ENCODE data around the gene LITAF. TPM values are rescaled to one million over a fixed set of nuclear protein-coding genes. Genes with fewer than 3 reads are reported as not detected.

Gene LITAF
- total RNA-seq, 2 donors from 2014 or later, result 36.6 to 62.9 TPM

DNA sequence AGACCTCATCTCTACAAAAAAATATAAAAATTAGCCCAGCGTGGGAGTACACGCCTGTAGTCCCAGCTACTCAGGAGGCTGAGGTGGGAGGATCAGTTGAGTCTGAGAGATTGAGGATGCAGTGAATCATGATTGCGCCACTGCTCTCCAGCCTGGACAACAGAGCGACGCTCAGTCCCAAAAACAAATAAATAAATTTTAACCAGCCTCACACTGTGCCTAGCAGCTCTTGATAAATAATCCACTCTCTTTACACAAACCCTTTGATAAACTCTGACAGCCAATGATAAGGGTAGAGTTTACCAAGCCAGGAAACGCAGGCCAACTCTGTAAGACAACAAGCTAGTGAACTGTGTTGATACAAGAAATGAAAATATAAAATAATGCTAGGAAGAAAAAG, 32.7 kb downstream of the LITAF start:
- Mint-ChIP-seq H3K36me3 (ENCODE audit: low read depth) (peaks cover 45% of the 10 kb centered on the region), H3K4me1 (no peaks in the 10 kb centered on the region), H3K9me3 (peaks cover 22% of the 10 kb centered on the region), H3K27me3 (ENCODE audit: insufficient read depth) (no peaks in the 10 kb centered on the region), H3K4me3 (no peak overlapping the region), H3K27ac (no peak overlapping the region)
- H3K36me3 ChIP-seq (ENCODE audit: control insufficient read depth, insufficient read depth, low read length), result peaks cover 28% of the 10 kb centered on the region
- no peak overlapping the region for H3K4me3 ChIP-seq (ENCODE audit: low read length)
- peaks cover 23% of the 10 kb centered on the region for H3K9me3 ChIP-seq (ENCODE audit: control insufficient read depth, low read length)
- no peaks in the 10 kb centered on the region for H3K4me1 ChIP-seq (ENCODE audit: control insufficient read depth, insufficient read depth, low read length)
- H3K9ac ChIP-seq (ENCODE audit: extremely low read depth, low read length, poor library complexity, severe bottlenecking), result no peak overlapping the region
- TF ChIP-seq, protein P1, sequence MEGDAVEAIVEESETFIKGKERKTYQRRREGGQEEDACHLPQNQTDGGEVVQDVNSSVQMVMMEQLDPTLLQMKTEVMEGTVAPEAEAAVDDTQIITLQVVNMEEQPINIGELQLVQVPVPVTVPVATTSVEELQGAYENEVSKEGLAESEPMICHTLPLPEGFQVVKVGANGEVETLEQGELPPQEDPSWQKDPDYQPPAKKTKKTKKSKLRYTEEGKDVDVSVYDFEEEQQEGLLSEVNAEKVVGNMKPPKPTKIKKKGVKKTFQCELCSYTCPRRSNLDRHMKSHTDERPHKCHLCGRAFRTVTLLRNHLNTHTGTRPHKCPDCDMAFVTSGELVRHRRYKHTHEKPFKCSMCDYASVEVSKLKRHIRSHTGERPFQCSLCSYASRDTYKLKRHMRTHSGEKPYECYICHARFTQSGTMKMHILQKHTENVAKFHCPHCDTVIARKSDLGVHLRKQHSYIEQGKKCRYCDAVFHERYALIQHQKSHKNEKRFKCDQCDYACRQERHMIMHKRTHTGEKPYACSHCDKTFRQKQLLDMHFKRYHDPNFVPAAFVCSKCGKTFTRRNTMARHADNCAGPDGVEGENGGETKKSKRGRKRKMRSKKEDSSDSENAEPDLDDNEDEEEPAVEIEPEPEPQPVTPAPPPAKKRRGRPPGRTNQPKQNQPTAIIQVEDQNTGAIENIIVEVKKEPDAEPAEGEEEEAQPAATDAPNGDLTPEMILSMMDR (conservative IDR thresholded peaks at IDR 0.05), result no peak
- H3K27ac ChIP-seq (ENCODE audit: low read depth, low read length), result no peak overlapping the region
- WGBS, 2 experiments (ENCODE audit: insufficient coverage in 1 of 2, insufficient read length in 1 of 2), result 83 to 87% methylated on average over 2 to 6 of the region's 6 CpGs
- no peak for DNase-seq
- H3K27me3 ChIP-seq (ENCODE audit: control insufficient read depth, insufficient read depth, low read length, poor library complexity, severe bottlenecking), result no peaks in the 10 kb centered on the region

DNA sequence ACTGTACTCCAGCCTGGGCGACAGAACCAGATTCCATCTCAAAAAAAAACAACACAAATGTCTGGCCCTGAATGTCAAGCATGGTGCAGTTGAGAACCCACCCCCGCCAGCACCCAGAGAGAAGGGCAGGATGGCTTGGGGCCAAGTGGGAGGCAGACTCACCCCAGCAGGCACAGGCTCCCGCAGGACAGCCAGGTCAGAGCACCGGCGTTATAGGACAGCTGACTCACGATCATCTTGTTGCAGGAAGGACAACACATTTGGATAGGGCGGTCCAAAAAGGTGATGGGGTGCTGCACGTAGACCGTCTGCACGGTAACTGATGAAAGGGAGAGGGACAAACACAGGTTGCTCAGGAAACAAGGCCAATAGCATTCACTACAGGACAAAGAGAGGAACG, 33.3 kb downstream of the LITAF start:
- H3K4me3 Mint-ChIP-seq, result no peak overlapping the region
- no peak overlapping the region for H3K27ac Mint-ChIP-seq
- H3K27ac ChIP-seq (ENCODE audit: low read depth, low read length), result no peak overlapping the region
- no peaks in the 10 kb centered on the region for H3K27me3 ChIP-seq (ENCODE audit: control insufficient read depth, insufficient read depth, low read length, poor library complexity, severe bottlenecking)
- no peaks in the 10 kb centered on the region for H3K4me1 ChIP-seq (ENCODE audit: control insufficient read depth, insufficient read depth, low read length)
- peaks cover 22% of the 10 kb centered on the region for H3K9me3 Mint-ChIP-seq
- no peaks in the 10 kb centered on the region for H3K4me1 Mint-ChIP-seq
- H3K36me3 ChIP-seq (ENCODE audit: control insufficient read depth, insufficient read depth, low read length), result peaks cover 31% of the 10 kb centered on the region
- 94 to 96% methylated on average over 11 of the region's 11 CpGs for WGBS, 2 experiments (ENCODE audit: insufficient coverage in 1 of 2, insufficient read length in 1 of 2)
- H3K27me3 Mint-ChIP-seq (ENCODE audit: insufficient read depth), result no peaks in the 10 kb centered on the region
- H3K36me3 Mint-ChIP-seq (ENCODE audit: low read depth), result peaks cover 47% of the 10 kb centered on the region
- H3K9ac ChIP-seq (ENCODE audit: extremely low read depth, low read length, poor library complexity, severe bottlenecking), result no peak overlapping the region
- no peak for DNase-seq
- H3K4me3 ChIP-seq (ENCODE audit: low read length), result no peak overlapping the region
- TF ChIP-seq, protein P1 (conservative IDR thresholded peaks at IDR 0.05), result no peak
- H3K9me3 ChIP-seq (ENCODE audit: control insufficient read depth, low read length), result peaks cover 23% of the 10 kb centered on the region

GRCh38 chr16:11552440-11552839, 34.3 kb downstream of the LITAF start:
- no peak overlapping the region for H3K9ac ChIP-seq (ENCODE audit: extremely low read depth, low read length, poor library complexity, severe bottlenecking)
- H3K27ac ChIP-seq (ENCODE audit: low read depth, low read length), result no peak overlapping the region
- H3K4me3 Mint-ChIP-seq, result no peak overlapping the region
- peaks cover 31% of the 10 kb centered on the region for H3K36me3 ChIP-seq (ENCODE audit: control insufficient read depth, insufficient read depth, low read length)
- peaks cover 23% of the 10 kb centered on the region for H3K9me3 ChIP-seq (ENCODE audit: control insufficient read depth, low read length)
- no peaks in the 10 kb centered on the region for H3K27me3 Mint-ChIP-seq (ENCODE audit: insufficient read depth)
- TF ChIP-seq, protein P1 (conservative IDR thresholded peaks at IDR 0.05), result no peak
- no peaks in the 10 kb centered on the region for H3K4me1 Mint-ChIP-seq
- 93 to 96% methylated on average over 5 to 8 of the region's 8 CpGs for WGBS, 2 experiments (ENCODE audit: insufficient coverage in 1 of 2, insufficient read length in 1 of 2)
- no peaks in the 10 kb centered on the region for H3K27me3 ChIP-seq (ENCODE audit: control insufficient read depth, insufficient read depth, low read length, poor library complexity, severe bottlenecking)
- DNase-seq, result no peak
- peaks cover 22% of the 10 kb centered on the region for H3K9me3 Mint-ChIP-seq
- peaks cover 50% of the 10 kb centered on the region for H3K36me3 Mint-ChIP-seq (ENCODE audit: low read depth)
- H3K4me1 ChIP-seq (ENCODE audit: control insufficient read depth, insufficient read depth, low read length), result no peaks in the 10 kb centered on the region
- no peak overlapping the region for H3K27ac Mint-ChIP-seq
- H3K4me3 ChIP-seq (ENCODE audit: low read length), result no peak overlapping the region
